NCI-H774 (cell line): Measurements from ENCODE around the gene ZNF587B.
"Not testable (repeated sequence)": the region's sequence is repeated elsewhere in the genome, so short reads cannot be mapped to it uniquely, and the experiment has no call there.

ENCODE experiments used
- DNase-seq: peaks from one replicate; lab custom pipeline; 2025; lab: John Stamatoyannopoulos, UW

The ZNF587B gene

GRCh38 chr19:57830071-57830602, at the start of gene ZNF587B:
TSS of gene ZNF587B (plus strand) at chr19:57830299. CDS start at chr19:57830529, 230 bp downstream.
- no peak for DNase-seq

GRCh38 chr19:57786286-57786685, 43.8 kb upstream of the ZNF587B start:
- DNase-seq = no peak

GRCh38 chr19:57786906-57787305, 43.2 kb upstream of the ZNF587B start:
- DNase-seq = no peak

- DNase-seq = no peak
These were observed 41.9 kb upstream of the ZNF587B start for GRCh38 chr19:57788114-57788692.

DNA sequence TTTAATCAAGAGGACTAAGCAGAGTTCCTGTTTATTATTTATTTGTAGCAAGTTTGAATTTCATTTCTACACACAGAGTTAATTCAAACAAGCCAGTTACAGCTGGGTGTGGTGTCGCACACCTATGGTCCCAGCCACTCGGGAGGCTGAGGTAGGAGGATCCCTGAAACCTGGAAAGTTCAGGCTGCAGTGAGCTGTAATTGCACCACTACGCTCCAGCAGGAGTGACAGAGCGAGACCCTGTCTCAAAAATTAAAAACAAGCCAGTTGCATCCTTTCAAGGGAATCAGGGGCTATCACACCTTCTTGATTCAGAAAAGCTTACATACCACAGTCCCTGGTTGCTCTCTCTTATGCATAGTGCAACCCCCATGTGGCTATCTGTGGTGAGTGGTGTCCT, 40.8 kb upstream of the ZNF587B start:
- no peak for DNase-seq

DNA sequence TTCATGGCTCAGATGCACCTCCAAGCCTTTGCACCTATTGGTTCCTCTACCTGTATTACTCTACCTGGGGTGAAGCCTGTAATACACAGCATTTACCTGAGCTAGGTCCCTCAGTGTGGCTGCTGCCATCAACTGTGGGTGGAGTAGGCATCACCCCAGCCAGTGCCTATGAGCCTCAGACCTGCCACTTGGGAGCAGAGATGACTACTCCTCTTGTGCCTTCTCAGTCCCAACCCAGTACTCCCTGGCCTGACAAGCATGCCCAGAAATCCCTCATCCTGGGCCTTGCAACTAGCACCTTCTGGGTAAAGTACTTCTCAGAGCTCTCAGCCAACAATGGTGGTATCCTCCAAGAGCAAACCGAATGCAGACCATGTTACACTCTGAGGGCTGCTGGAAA, 33.5 kb upstream of the ZNF587B start:
- not testable (repeated sequence) for DNase-seq

DNA sequence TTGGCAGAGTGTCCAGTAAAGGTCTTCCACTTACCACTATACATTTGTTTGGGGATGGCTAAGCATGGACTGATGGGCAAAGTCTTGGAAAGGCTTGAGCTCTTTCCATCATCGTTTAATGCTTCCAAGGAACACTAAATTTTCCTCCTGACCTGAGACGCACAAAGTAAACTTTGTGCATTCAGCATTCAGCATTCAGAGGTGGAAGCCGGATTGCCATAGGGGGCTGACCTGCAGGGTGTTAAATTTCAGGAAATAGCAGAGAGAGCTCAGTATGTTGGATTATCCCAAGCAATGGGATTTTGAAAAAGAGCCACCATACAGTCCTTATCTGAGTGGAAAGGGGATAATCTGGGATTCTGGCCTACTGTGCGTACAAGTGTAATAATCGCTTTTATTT, 29.4 kb upstream of the ZNF587B start:
- DNase-seq = no peak

DNA sequence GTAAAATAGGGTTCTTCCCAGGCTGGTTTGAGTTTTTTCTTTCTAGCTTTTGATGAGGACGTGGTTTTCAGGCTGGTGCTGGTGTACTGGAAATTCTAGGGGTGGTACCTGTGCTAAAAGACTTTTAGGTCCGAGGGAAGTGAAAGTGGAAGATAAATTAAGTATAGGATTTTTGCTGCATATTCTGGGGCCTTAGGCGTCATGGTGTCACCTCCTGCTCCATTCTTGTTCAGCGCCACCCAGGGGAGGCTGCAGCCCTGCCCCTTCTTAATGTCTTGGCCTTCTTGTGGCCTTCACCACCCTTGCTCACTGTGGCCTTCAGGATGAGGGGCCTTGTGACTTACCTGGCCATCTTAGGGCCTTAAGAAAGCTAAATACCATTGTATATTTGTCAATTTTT, 27.8 kb upstream of the ZNF587B start:
- DNase-seq = no peak

- DNase-seq = no peak
These were observed 26.9 kb upstream of the ZNF587B start for GRCh38 chr19:57803265-57803593.

DNA sequence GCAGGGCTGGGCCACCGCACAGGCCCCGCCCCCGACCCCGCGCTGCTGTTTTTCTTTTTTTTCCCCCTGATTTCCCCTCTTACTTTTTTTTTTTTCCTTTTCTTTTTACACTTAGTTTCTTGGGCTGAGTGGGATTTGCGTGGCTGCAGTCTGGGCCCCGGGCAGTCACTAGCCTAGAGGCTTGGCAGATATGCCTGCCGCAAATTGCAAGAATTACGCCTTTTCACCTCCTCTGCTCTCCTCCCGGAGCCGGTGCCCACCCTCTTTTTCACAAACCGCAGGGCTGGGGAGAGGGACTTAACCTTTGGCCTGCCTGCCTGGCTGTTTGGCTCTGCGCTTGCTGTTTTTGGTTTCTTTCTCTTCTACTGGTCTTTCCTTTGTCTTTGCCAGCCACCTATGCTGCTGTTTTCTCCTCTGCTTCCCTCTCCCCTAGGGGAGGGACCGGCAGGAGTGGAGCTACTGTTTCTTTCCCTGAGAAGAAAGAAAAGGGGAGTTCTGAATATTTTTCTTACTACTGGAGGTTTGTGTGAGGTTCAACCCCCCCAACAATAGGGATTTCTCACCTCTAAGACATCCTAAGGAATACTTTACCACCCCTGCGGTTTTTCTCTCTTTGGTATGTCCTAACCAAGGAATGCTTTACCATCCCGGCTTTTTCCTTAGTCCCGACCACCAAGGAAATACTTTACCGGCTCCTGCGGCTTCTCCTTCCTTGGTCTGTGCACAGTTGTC, 26.3 kb upstream of the ZNF587B start:
- DNase-seq = no peak

DNA sequence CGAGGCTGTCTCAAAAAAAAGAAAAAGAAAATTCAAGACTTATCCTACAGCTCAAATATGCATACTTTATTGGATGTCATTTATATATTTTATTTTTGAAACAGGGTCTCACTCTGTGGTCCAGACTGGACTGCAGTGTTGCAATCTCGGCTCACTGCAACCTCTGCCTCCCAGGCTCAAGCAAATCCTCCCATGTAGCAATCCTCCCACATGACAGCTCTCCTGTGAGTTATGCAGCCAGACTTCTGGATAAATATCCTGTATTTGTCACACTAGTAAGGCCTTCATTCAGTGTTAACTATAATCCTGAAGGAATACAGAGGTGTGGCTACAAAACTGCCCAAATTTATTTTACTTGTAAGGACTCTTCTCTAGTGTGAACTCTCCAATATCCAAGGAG, 22.6 kb upstream of the ZNF587B start:
- no peak for DNase-seq

GRCh38 chr19:57810410-57811295, 19.4 kb upstream of the ZNF587B start:
- DNase-seq = not testable (repeated sequence)

GRCh38 chr19:57812226-57812625, 17.9 kb upstream of the ZNF587B start:
- no peak for DNase-seq

DNA sequence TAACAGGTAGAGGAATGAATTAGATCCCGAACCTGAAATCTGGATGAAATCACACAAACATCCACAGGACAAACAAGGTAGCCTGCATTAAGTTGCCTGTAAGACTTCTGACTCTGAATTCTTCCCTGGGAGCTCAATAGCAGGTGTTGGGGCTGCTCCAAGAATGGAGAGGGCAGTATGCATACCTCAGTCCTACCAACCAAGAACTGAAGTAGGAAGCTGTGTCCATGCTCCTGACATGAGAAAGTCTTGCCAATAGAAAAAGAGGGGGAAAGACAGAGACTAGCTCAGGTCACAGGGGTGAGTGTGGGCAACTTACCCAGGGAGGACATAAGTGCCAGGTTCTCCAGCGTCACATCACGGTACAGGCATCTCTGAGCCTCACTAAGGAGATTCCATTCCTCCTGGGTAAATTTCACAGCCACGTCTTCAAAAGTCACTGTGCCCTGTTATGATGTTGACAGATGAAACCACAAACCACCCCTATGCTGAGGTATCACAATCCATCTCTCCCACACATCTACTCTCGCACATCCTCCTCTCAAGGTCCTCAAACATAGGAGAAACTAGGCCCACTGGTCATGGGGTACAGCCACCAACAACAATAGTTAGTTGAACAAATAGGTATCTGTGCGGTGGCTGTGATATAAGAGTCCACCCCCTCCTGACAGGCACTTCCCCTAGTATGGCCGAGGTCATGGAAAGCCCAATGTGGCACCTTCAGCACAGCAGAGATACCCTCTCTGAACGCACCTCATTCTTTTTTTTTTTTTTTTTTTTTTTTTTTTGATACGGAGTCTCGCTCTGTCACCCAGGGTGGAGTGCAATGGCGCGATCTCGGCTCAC, 16.9 kb upstream of the ZNF587B start:
- not testable (repeated sequence) for DNase-seq

DNA sequence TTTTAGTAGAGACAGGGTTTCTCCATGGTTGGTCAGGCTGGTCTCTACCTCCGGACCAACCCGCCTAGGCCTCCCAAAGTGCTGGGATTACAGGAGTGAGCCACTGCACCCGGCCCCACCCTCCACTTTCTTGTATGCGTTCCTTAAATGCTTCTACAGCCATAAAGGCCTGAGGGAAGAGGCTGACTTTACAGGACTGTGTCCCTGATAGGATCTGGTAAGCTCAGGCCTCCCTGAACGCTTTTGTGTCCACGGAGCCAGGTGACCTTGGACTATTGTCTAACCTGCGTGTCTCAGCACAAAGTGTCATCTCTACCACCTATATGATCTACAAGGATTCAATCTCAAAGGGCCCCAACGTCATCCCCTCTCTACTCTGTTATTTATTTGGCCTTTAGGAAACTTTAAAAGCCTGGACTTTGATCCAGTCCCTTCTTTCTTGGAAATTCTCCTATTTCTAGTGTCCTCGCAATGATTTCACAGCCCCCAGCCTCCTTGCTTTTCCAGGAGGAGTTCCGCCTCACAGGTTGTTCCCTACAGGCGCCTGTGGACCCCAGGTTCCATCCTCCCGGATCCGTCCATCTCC, 16.1 kb upstream of the ZNF587B start:
- DNase-seq = no peak

GRCh38 chr19:57814505-57815246, 15.4 kb upstream of the ZNF587B start, which contains the start of gene ZNF552:
TSS of gene ZNF552 (minus strand) at chr19:57814913. CDS start at chr19:57814743, 170 bp downstream.
- peak; percentile 92 for DNase-seq

DNA sequence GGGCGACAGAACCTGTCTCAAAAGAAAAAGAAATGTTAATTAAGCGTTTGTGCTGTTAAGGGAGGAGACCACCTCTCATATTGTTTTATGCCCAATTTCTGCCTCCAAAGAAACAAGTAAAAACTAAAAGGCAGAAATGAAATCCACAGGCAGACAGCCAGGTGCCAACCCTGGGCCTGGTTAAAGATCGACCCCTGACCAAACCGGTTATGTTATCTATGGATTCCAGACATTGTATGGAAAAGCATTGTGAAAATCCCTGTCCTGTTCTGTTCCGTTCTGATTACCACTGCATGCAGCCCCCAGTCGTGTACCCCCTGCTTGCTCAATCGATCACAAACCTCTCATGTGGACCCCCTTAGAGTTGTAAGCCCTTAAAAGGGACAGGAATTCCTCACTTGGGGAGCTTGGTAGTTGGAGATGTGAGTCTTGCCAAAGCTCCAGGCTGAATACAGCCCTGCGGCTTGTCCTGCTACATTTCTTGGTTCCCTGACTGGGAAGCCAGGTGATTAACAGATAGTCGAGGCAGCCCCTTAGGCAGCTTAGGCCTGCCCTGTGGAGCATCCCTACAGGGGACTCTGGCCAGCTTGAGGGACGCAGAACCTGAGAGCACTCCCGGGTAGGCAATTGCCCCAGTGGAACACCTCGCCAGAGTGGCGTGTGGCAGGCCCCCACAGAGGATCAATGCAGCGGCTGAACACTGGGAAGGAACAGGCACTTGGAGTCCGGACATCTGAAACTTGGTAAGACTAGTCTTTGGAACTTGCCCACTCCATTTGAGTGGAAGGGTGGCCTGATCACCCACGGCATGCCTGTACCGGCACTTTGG, 14.6 kb upstream of the ZNF587B start:
- no peak for DNase-seq

DNA sequence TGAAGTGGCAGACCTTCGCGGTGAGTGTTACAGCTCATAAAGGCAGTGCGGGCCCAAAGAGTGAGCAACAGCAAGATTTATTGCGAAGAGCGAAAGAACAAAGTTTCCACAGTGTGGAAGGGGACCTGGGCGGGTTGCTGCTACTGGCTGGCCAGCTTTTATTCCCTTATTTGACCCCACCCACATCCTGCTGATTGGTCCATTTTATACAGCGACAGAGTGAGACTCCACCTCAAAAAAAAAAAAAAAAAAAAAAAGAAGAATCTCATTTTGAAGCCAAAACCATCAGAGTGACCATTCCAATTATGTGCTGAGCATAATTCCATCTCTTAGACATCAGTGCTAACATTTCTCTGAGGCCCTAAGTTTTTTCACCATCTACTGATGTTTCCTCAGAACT, 13.4 kb upstream of the ZNF587B start:
- no peak for DNase-seq

DNA sequence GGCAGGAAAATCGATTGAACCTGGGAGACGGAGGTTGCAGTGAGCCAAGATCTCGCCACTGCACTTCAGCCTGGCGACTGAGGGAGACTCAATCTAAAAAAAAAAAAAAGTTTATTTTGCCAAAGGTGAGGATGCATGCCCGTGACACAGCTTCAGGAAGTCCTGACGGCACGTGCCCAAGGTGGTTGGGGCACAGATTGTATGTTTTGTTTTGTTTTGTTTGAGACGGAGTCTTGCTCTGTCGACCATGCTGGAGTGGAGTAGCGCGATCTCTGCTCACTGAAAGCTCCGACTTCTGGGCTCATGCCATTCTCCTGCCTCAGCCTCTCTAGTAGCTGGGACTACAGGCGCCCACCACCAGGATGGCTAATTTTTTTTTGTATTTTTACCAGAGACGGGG, 12.1 kb upstream of the ZNF587B start:
- no peak for DNase-seq

GRCh38 chr19:57818378-57818777, 11.7 kb upstream of the ZNF587B start:
- DNase-seq = no peak
